PC-9 (cell line): ENCODE measurements around the gene RNF151.

Source experiments
- CTCF ChIP-seq: fragments of 200-600 bp; sonication (generic); conservative IDR thresholded peaks from 2 replicates; pipeline ENCODE4 v1.6.1; 2017; ENCODE audit warnings: mixed run types, antibody characterized with exemption, mild to moderate bottlenecking, moderate library complexity
- EZH2 ChIP-seq: fragments of 200-600 bp; sonication (generic); IDR thresholded peaks from 2 replicates; pipeline ENCODE4 v1.8.0; 2017; ENCODE audit warnings: antibody characterized with exemption, low read depth

- no peak for TF ChIP-seq CTCF
- TF ChIP-seq EZH2, result no peak
Observed at GRCh38 chr16:1991948-1992703, 25.5 kb downstream of the RNF151 start.
